Mucosa of rectum (tissue), 2 donors: ENCODE data around the gene FAM20C.

ENCODE experiments used
- H3K27ac ChIP-seq, 2 donors: one replicate each; pipeline ENCODE4 v1.7.0; 2013; ENCODE audit warnings: inconsistent platforms in 2 of 2, low read depth in 2 of 2, low read length in 2 of 2
- H3K27me3 ChIP-seq, 2 donors: one replicate each; pipeline ENCODE4 v1.7.0; 2013; ENCODE audit warnings: low read length in 2 of 2; ENCODE audit not compliant: control insufficient read depth in 2 of 2, insufficient read depth in 2 of 2
- H3K36me3 ChIP-seq, 2 donors: one replicate each; pipeline ENCODE4 v1.7.0; 2013; ENCODE audit warnings: low read length in 2 of 2; ENCODE audit not compliant: control insufficient read depth in 2 of 2, insufficient read depth in 2 of 2
- H3K4me1 ChIP-seq, 2 donors: one replicate each; pipeline ENCODE4 v1.7.0; 2013; ENCODE audit warnings: low read length in 2 of 2, mild to moderate bottlenecking in 1 of 2; ENCODE audit not compliant: control insufficient read depth in 2 of 2, insufficient read depth in 2 of 2
- H3K4me3 ChIP-seq, 2 donors: one replicate each; pipeline ENCODE4 v1.7.0; 2013; ENCODE audit warnings: low read length in 2 of 2
- H3K9ac ChIP-seq, 2 donors: one replicate each; pipeline ENCODE4 v1.7.0; 2013; ENCODE audit warnings: low read length in 2 of 2, low read depth in 1 of 2, mild to moderate bottlenecking in 1 of 2
- H3K9me3 ChIP-seq, 2 donors: one replicate each; pipeline ENCODE4 v1.7.0; 2013; ENCODE audit warnings: low read length in 2 of 2; ENCODE audit not compliant: control insufficient read depth in 2 of 2
- donor health status: healthy.
- donor health status: Normal muscosa, but diverticular disease.

FAM20C gene

DNA sequence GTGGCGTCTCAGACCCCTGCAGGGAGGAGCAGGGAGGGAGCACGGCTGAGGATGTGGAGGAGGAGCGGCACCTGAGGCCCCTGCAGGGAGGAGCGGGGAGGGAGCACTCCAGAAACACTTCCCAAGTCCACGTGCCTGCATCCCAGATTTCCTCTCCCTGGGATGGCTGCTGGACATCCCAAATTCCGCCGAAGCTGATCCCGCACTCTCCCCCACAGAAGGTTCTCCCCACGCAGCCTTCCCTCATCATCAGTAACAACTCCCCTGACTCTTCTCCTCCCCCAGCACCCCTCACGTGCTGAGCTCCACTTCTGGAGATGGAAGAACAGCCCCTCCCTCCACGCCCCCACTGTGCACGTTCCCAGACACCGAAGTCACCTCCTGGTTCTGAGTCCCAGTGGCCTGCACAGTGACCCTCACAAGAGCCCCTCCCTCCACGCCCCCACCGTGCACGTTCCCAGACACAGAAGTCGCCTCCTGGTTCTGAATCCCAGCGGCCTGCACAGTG, 79.8 kb downstream of the FAM20C start:
- H3K27ac ChIP-seq: no peak overlapping the region
- H3K9me3 ChIP-seq: peaks cover 0 to 3% of the 10 kb centered on the region in 2 donors
- no peaks in the 10 kb centered on the region for H3K27me3 ChIP-seq

DNA sequence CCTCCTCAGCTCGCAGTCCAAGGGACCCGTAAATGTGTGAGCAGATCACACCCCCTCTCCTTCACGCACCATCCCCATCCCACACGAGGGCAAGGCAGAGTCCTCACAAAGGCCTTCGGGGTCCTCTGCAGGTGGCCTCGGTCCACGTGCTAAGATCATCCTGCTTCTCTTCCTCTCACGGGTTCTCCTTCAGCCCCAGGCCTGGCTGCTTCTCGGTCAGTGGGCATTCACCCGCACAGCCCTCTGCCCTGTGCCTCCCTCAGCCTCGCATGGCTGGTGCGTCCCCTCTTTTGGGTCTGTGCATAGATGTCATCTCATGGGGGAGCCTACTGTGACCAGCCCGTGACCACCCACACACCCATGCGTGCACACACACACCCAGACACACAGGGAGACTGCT, 80.3 kb downstream of the FAM20C start:
- peaks cover 0 to 3% of the 10 kb centered on the region in 2 donors for H3K9me3 ChIP-seq
- H3K4me3 ChIP-seq: no peak overlapping the region

More for the DNA sequence above, 79.8 kb downstream of the FAM20C start:
- no peak overlapping the region for H3K9ac ChIP-seq
- H3K4me1 ChIP-seq: no peaks in the 10 kb centered on the region
- no peak overlapping the region for H3K4me3 ChIP-seq
- no peaks in the 10 kb centered on the region for H3K36me3 ChIP-seq

DNA sequence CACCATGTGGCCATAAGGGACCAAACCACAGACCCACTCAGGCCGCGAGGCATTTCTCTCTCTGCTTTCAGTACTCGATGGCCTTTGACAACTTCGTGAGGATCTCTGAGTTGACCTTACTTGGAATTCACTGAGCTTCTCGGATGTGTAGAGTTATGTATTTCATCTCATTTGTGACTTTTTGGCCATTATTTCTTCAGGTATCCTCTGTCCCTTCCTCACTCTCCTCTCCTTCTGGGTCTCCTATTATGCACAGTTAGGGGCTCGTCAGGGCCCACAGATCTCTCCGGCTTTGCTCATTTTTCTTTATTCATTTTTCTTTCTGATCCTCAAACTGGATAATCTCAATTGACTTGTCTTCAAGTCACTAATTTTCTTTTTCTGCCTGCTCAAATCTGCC, 81.0 kb downstream of the FAM20C start:
- H3K9me3 ChIP-seq: peaks cover 0 to 3% of the 10 kb centered on the region in 2 donors
- H3K4me3 ChIP-seq: no peak overlapping the region
- no peaks in the 10 kb centered on the region for H3K27me3 ChIP-seq
- H3K4me1 ChIP-seq: no peaks in the 10 kb centered on the region
- H3K36me3 ChIP-seq: no peaks in the 10 kb centered on the region
- H3K27ac ChIP-seq: no peak overlapping the region
- H3K9ac ChIP-seq: no peak overlapping the region

More for the DNA sequence above, 80.3 kb downstream of the FAM20C start:
- no peaks in the 10 kb centered on the region for H3K36me3 ChIP-seq
- no peak overlapping the region for H3K27ac ChIP-seq
- no peak overlapping the region for H3K9ac ChIP-seq
- H3K27me3 ChIP-seq: no peaks in the 10 kb centered on the region
- no peaks in the 10 kb centered on the region for H3K4me1 ChIP-seq

DNA sequence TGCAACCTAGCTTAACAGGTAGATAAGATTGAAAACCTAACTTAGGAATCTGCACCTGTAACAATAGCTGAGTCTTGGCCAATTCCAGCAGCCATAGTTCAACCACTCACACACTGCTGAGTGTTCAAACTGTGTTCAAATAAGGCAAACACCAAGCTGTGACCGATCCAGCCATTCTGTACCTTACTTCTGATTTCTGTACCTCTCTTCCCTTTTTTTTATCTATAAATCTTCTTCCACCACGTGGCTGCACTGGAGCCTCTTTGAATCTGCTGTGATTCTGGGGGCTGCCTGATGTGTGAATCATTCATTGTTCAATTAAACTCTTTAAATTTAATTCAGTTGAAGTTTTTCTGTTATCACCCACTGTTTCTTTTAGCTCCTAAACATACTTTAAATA, 81.9 kb downstream of the FAM20C start:
- Histone ChIP-seq H3K4me1 (no peaks in the 10 kb centered on the region), H3K36me3 (no peaks in the 10 kb centered on the region), H3K4me3 (no peak overlapping the region), H3K9ac (no peak overlapping the region), H3K9me3 (peaks cover 0 to 3% of the 10 kb centered on the region in 2 donors), H3K27ac (no peak overlapping the region), H3K27me3 (no peaks in the 10 kb centered on the region)

DNA sequence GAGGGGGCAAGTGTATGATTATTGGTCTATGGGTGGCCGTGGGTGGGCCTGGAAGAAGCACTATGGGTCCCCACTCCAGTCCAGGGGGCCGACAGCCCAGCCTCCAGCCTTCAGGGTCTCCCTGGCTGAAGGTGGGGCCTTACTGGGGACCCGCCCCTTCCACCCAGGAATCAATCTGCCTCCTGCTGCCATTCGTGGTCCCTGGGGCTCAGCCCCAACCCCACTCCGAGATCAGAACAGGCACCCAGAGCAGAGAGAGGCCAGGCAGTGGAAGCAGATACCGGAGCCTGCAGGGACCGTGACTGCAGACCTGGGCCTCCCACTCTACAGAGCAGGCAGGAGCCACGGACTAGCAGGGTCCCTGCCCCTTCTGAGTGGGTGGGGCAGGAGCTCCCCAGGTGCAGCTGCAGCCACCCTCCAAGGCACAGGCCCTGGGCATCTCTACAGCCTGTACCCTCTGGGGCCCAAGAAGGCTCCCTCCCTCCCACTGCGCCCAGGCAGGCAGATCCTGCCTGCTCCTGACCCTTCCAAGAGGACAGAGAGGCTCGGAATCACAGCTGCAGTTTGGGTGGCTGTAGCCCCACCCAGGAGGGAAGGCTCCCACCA, 84.0 kb downstream of the FAM20C start:
- H3K27ac ChIP-seq: no peak overlapping the region
- no peaks in the 10 kb centered on the region for H3K27me3 ChIP-seq
- peaks cover 0 to 3% of the 10 kb centered on the region in 2 donors for H3K9me3 ChIP-seq
- H3K9ac ChIP-seq: no peak overlapping the region
- H3K36me3 ChIP-seq: no peaks in the 10 kb centered on the region
- no peaks in the 10 kb centered on the region for H3K4me1 ChIP-seq
- H3K4me3 ChIP-seq: no peak overlapping the region

DNA sequence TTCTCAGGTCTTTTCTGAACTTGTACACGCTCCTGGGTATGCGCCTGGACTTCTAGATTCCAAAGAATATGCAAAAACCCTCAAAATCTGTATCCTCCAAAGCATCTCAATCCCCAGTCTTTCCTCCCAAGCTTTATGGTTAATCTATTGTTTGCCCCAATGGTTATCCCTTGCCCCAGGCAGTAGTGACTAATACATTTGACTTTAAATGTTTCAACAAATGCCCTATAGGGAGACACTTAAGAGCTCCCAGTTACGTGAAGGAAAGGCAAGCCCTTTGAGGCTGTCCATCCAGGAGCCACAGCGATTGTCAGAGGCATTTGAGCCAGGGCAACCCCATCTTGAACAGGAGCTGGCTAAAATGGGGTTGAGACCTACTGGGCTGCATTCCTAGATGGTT, 84.9 kb downstream of the FAM20C start:
- H3K4me3 ChIP-seq: no peak overlapping the region
- no peak overlapping the region for H3K27ac ChIP-seq
- H3K36me3 ChIP-seq: no peaks in the 10 kb centered on the region
- no peaks in the 10 kb centered on the region for H3K27me3 ChIP-seq
- H3K4me1 ChIP-seq: no peaks in the 10 kb centered on the region
- peaks cover 0 to 3% of the 10 kb centered on the region in 2 donors for H3K9me3 ChIP-seq
- H3K9ac ChIP-seq: no peak overlapping the region

DNA sequence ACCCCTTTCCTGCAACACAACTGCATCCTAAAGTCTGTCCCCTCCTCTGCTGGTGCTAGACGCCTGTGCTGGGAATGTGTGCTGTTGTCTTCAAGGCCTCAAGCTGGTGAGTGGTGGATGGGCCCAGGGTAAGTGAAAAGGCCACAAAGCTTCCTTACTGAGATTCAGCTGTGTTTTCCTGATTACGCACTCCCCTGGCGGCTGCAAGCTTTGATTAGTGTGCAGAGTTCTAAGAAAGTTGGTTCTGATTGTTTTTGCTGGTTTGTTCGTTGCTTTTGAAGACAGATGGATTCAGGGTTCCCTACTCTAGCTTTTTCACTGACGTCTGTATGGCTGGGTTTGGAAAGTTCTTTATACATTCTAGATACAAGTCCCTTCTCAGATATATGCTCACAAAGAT, 85.7 kb downstream of the FAM20C start:
- H3K9me3 ChIP-seq: peaks cover 0 to 3% of the 10 kb centered on the region in 2 donors
- no peaks in the 10 kb centered on the region for H3K4me1 ChIP-seq
- no peak overlapping the region for H3K9ac ChIP-seq
- H3K36me3 ChIP-seq: no peaks in the 10 kb centered on the region
- H3K4me3 ChIP-seq: no peak overlapping the region
- H3K27ac ChIP-seq: no peak overlapping the region
- no peaks in the 10 kb centered on the region for H3K27me3 ChIP-seq

DNA sequence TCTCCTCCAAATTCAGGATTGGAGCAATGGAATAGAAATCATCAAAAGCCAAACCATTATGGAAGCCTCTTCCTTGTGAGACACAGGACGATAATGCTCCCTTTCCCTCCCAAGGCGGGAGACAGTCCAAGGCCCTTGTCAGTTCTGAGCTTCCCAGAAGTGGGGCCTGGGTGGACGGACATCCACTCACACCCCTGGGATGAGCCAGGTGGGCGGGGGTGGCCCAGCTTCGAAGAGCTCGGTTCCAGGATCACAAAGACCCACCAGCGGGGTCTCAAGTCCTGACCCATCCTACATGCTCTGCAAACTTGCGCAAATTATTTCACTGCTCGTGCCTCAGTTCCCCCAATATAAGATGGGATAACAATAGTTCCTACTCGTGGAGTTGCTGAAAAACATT, 87.5 kb downstream of the FAM20C start:
- no peaks in the 10 kb centered on the region for H3K36me3 ChIP-seq
- H3K9me3 ChIP-seq: no peaks in the 10 kb centered on the region
- H3K4me3 ChIP-seq: no peak overlapping the region
- H3K27ac ChIP-seq: no peak overlapping the region
- no peaks in the 10 kb centered on the region for H3K27me3 ChIP-seq
- peaks cover 2 to 4% of the 10 kb centered on the region in 2 donors for H3K4me1 ChIP-seq
- H3K9ac ChIP-seq: no peak overlapping the region

DNA sequence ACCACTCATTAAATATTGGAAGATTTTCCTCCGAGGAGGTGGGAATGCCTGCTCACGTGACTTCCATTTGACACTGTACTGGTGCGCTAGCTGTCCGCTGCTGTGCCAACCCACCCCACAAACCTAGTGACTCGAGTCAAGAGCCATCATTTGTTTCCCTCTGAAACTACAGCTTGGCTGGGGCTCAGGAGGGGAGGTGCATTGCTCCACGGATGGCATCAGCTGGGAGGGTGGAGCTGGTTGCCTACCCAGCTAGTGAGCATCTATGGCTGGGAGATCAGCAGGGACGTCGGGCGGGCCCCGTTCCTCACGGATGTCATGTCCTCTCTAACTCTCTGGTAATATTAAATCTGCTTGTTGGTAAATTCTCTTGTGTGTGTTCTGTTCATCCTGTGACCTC, 88.1 kb downstream of the FAM20C start:
- Histone ChIP-seq H3K4me1 (peaks cover 4 to 10% of the 10 kb centered on the region in 2 donors), H3K27me3 (no peaks in the 10 kb centered on the region), H3K36me3 (no peaks in the 10 kb centered on the region), H3K9ac (no peak overlapping the region), H3K27ac (no peak overlapping the region), H3K9me3 (no peaks in the 10 kb centered on the region), H3K4me3 (no peak overlapping the region)

DNA sequence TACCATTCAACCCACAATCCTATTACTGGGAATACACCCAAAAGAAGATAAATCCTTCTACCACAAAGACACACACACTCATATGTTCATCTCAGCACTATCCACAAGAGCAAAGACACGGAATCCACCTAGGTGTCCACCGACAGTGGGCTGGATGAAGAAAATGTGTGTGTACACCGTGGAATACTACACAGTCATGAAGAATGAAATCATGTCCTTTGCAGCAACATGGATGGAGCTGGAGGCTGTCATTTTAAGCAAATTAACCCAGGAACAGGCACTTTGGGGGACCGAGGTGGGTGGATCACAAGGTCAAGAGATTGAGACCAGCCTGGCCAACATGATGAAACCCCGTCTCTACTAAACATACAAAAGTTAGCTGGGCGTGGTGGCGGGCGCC, 89.3 kb downstream of the FAM20C start:
- H3K9me3 ChIP-seq: no peaks in the 10 kb centered on the region
- no peak overlapping the region for H3K27ac ChIP-seq
- H3K4me3 ChIP-seq: no peak overlapping the region
- no peaks in the 10 kb centered on the region for H3K27me3 ChIP-seq
- peaks cover 13 to 19% of the 10 kb centered on the region in 2 donors for H3K4me1 ChIP-seq
- H3K36me3 ChIP-seq: no peaks in the 10 kb centered on the region
- H3K9ac ChIP-seq: no peak overlapping the region
